ENCODE results near the gene CCDC158. TPM values are rescaled to one million over a fixed set of nuclear protein-coding genes. Genes with fewer than 3 reads are reported as not detected.

Gene CCDC158
- not detected in 2 replicates for total RNA-seq (2013; cell fraction: nucleolus; rRNA removed)
- total RNA-seq (2014; rRNA removed) (not detected in 2 replicates), total RNA-seq (2014; rRNA removed; fragmentation: Illumina TruSeq; extraction: Trizol) (not detected in 2 replicates), total RNA-seq (2021) (not detected in 2 replicates), polyA plus RNA-seq (2011; rRNA removed) (not detected in 2 replicates), polyA plus RNA-seq (2014; fragmentation: Illumina TruSeq; extraction: Trizol) (not detected in 2 replicates), polyA plus RNA-seq (2014; fragmentation: Nextera tagmentation; extraction: Ambion mirVana) (not detected), polyA plus RNA-seq (2014; rRNA removed) (not detected in 2 replicates), polyA plus RNA-seq (2016; fragmentation: Nextera tagmentation; extraction: Ambion mirVana) (not detected), polyA minus RNA-seq (2011; rRNA and poly(A)+ RNA removed) (not detected in 2 replicates), Bru-seq, nascent RNA (not detected), BruChase-seq, experiment 1, labeled RNA remaining after a 6-hour chase (not detected), BruChase-seq, experiment 2, labeled RNA remaining after a 2-hour chase (not detected)
- polyA plus RNA-seq (2011; ENCODE audit: low read depth): not detected
- polyA plus RNA-seq (2011; cell fraction: cytosol; rRNA removed): not detected in 2 replicates
- not detected in 2 replicates for polyA plus RNA-seq (2011; cell fraction: nucleus; rRNA removed)
- not detected in 2 replicates for polyA plus RNA-seq (2012)
- not detected in 2 replicates for polyA minus RNA-seq (2011; cell fraction: cytosol; rRNA and poly(A)+ RNA removed)
- polyA minus RNA-seq (2011; cell fraction: nucleus; rRNA and poly(A)+ RNA removed): not detected in 2 replicates
- long read RNA-seq, experiment 1: 0 reads
- long read RNA-seq, experiment 2, partial matches to known transcripts: 0 of 1 reads
- long read RNA-seq, experiment 2, other reads (novel, unspliced or antisense): 1 of 1 reads

- Histone ChIP-seq H3K9me3 (replicated peaks; ENCODE audit: control insufficient read depth, insufficient read depth, low read length) (no peaks in the 10 kb centered on the region; the same call in 2 of the 3 replicates), H3K27ac (ENCODE audit: control insufficient read depth, insufficient read depth) (no peak within 1 kb of the TSS), H3K4me1 (ENCODE audit: control insufficient read depth, insufficient read depth, low read length) (no peaks in the 10 kb centered on the region), H3K79me2 (ENCODE audit: control insufficient read depth, insufficient read depth, low read length) (no peaks in the 10 kb centered on the region), H3K27me3 (replicated peaks in 1 of 2; ENCODE audit: control insufficient read depth in 2 of 2, insufficient read depth in 2 of 2, low read length in 1 of 2) (no peaks in the 10 kb centered on the region; a peak in 1 of 4 replicates), H3K4me3 (no peak within 1 kb of the TSS), H4K20me1 (ENCODE audit: control insufficient read depth, insufficient read depth) (no peaks in the 10 kb centered on the region), H3K4me2 (ENCODE audit: control insufficient read depth, insufficient read depth) (no peak within 1 kb of the TSS), H3K36me3 (ENCODE audit: control insufficient read depth in 2 of 2, insufficient read depth in 2 of 2, low read length in 1 of 2) (no peaks in the 10 kb centered on the region), H3K9ac (ENCODE audit: control insufficient read depth, insufficient read depth, low read length) (no peak within 1 kb of the TSS), H2AFZ (ENCODE audit: control insufficient read depth, low read depth, low read length) (no peak within 1 kb of the TSS)
- ChIA-PET SMC1A (ENCODE audit: uncharacterized antibody, unreplicated experiment) (no interaction called here), CTCF (no interaction called here), POLR2A (no interaction called here), RAD21 (ENCODE audit: unreplicated experiment) (no interaction called here)
- no peak for TF ChIP-seq SMARCA5 (IDR thresholded peaks at IDR 0.05)
- no peak for TF ChIP-seq ZBTB40 (IDR thresholded peaks at IDR 0.05; ENCODE audit: borderline replicate concordance)
- TF ChIP-seq, protein P1, sequence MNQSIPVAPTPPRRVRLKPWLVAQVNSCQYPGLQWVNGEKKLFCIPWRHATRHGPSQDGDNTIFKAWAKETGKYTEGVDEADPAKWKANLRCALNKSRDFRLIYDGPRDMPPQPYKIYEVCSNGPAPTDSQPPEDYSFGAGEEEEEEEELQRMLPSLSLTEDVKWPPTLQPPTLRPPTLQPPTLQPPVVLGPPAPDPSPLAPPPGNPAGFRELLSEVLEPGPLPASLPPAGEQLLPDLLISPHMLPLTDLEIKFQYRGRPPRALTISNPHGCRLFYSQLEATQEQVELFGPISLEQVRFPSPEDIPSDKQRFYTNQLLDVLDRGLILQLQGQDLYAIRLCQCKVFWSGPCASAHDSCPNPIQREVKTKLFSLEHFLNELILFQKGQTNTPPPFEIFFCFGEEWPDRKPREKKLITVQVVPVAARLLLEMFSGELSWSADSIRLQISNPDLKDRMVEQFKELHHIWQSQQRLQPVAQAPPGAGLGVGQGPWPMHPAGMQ (IDR thresholded peaks at IDR 0.05; ENCODE audit: borderline replicate concordance): no peak
- no peak for TF ChIP-seq GABPA (IDR thresholded peaks at IDR 0.05; ENCODE audit: low read depth)
- no peak for TF ChIP-seq SIX5 (IDR thresholded peaks at IDR 0.05; ENCODE audit: low read depth, low read length, severe bottlenecking)
- TF ChIP-seq PML (IDR thresholded peaks at IDR 0.05; ENCODE audit: low read length): no peak
- TF ChIP-seq ZNF384 (IDR thresholded peaks at IDR 0.05; ENCODE audit: borderline replicate concordance, low read depth, low read length): no peak
- TF ChIP-seq SREBF2 (IDR thresholded peaks at IDR 0.05; ENCODE audit: low read length): no peak
- no peak for TF ChIP-seq ZBED1 (IDR thresholded peaks at IDR 0.05; ENCODE audit: borderline replicate concordance)
- no peak for TF ChIP-seq ZNF217 (IDR thresholded peaks at IDR 0.05)
- in situ Hi-C loops (cut with MboI): no loop called here
- no TSS peak for BruUV-seq (replicated peaks)
- DNase-seq (ENCODE audit: low read depth, low spot score): no peak
- 41% methylated on average over 58 of the region's 79 CpGs for WGBS (ENCODE audit: insufficient coverage, insufficient replicate concordance, low lambda C conversion rate, missing lambda C conversion rate)
- no peak for FAIRE-seq
- no peak for ATAC-seq
- intact Hi-C loops (cut with micrococcal nuclease; ENCODE audit: unreplicated experiment): no loop called here
Measured at GRCh38 chr4:76420762-76421581, at the start of gene CCDC158. TSS of gene CCDC158 (minus strand) at chr4:76421141. CDS start at chr4:76403207, 17,934 bp downstream.

Measured in GM12878 (cell line).